PC-3 (cell line): ENCODE measurements around the gene RASSF4. TPM values are rescaled to one million over a fixed set of nuclear protein-coding genes. Genes with fewer than 3 reads are reported as not detected.

Source experiments
- ATAC-seq: fragments of 200-7000 bp; cut with Tn5 transposase; 2 replicates; pipeline ENCODE4 v1.9.1; 2020; ENCODE audit warnings: mild to moderate bottlenecking, moderate library complexity
- BruUV-seq: library from RNA; stranded (reverse); fragments of 400-500 nt; replicated peaks from 2 replicates; lab custom pipeline; 2021; lab: Mats Ljungman, UMichigan
- CTCF ChIA-PET: fragments of 300-600 bp; sonication (Branson Sonifier 250); formaldehyde crosslinking; loops from one replicate; lab custom pipeline; 2022; ENCODE audit warnings: antibody characterized with exemption; lab: Charles Lee
- POLR2A ChIA-PET: fragments of 300-600 bp; sonication (Branson Sonifier 250); formaldehyde crosslinking; loops from one replicate; lab custom pipeline; 2022; ENCODE audit warnings: antibody characterized with exemption; ENCODE audit not compliant: unreplicated experiment; lab: Charles Lee
- DNase-seq: peaks from one replicate; pipeline ENCODE4 v3.0.0-alpha.2; 2015
- H2AFZ ChIP-seq: fragments of 300-600 bp; sonication (generic); 2 replicates; pipeline ENCODE4 v1.6.0; 2016; ENCODE audit warnings: antibody characterized with exemption, low read length
- H3F3A ChIP-seq: fragments of 300-600 bp; sonication (generic); one replicate; pipeline ENCODE4 v1.6.0; 2017; ENCODE audit warnings: antibody characterized with exemption, low read length, control low read depth, mild to moderate bottlenecking; ENCODE audit not compliant: unreplicated experiment
- H3K27ac ChIP-seq: fragments of 300-600 bp; sonication (generic); 2 replicates; pipeline ENCODE4 v1.5.1; 2016; ENCODE audit warnings: mild to moderate bottlenecking, low read length
- H3K27me3 ChIP-seq: fragments of 300-600 bp; sonication (generic); 2 replicates; pipeline ENCODE4 v1.6.1; 2016; ENCODE audit warnings: low read length, mixed read lengths
- H3K36me3 ChIP-seq: fragments of 300-600 bp; sonication (generic); 2 replicates; pipeline ENCODE4 v1.6.1; 2016; ENCODE audit warnings: low read depth, mixed run types, low read length, mixed read lengths
- H3K4me1 ChIP-seq: fragments of 300-600 bp; sonication (generic); 2 replicates; pipeline ENCODE4 v1.5.1; 2016; ENCODE audit warnings: low read length; ENCODE audit not compliant: insufficient read depth
- H3K4me2 ChIP-seq: fragments of 300-600 bp; sonication (generic); 2 replicates; pipeline ENCODE4 v1.6.0; 2016; ENCODE audit warnings: low read length
- H3K4me3 ChIP-seq: fragments of 300-600 bp; sonication (generic); 2 replicates; pipeline ENCODE4 v1.5.1; 2016; ENCODE audit warnings: mild to moderate bottlenecking, low read length, mixed read lengths
- H3K79me2 ChIP-seq: fragments of 300-600 bp; sonication (generic); 2 replicates; pipeline ENCODE4 v1.6.1; 2017; ENCODE audit warnings: low read length, mixed read lengths
- H3K9ac ChIP-seq: fragments of 300-600 bp; sonication (generic); 2 replicates; pipeline ENCODE4 v1.6.0; 2016; ENCODE audit warnings: mild to moderate bottlenecking, low read length
- H3K9me2 ChIP-seq: fragments of 300-600 bp; sonication (generic); replicated peaks from 2 replicates; pipeline ENCODE4 v1.6.1; 2016; ENCODE audit warnings: mixed run types, low read length, mixed read lengths
- H3K9me3 ChIP-seq: fragments of 300-600 bp; sonication (generic); 2 replicates; pipeline ENCODE4 v1.6.1; 2016; ENCODE audit warnings: low read length, mixed read lengths
- H4K20me1 ChIP-seq: fragments of 300-600 bp; sonication (generic); 2 replicates; pipeline ENCODE4 v1.6.1; 2016; ENCODE audit warnings: low read length, mixed read lengths
- CTCF ChIP-seq: fragments of 300-600 bp; sonication (generic); conservative IDR thresholded peaks from 2 replicates; pipeline ENCODE4 v1.5.1; 2017; ENCODE audit warnings: antibody characterized with exemption, low read depth, mild to moderate bottlenecking, low read length
- EZH2 ChIP-seq: fragments of 300-600 bp; sonication (generic); IDR thresholded peaks from one replicate; pipeline ENCODE4 v1.6.1; 2017; ENCODE audit warnings: antibody characterized with exemption, mild to moderate bottlenecking, low read length; ENCODE audit not compliant: unreplicated experiment
- EZH2phosphoT487 ChIP-seq: fragments of 300-600 bp; sonication (generic); IDR thresholded peaks from 2 replicates; pipeline ENCODE4 v1.6.1; 2018; ENCODE audit warnings: mild to moderate bottlenecking, antibody characterized with exemption, low read length, borderline replicate concordance
- intact Hi-C: fragments of 100-400 bp; cut with micrococcal nuclease; formaldehyde crosslinking; loops from 2 replicates; pipeline ENCODE4 v1.9.0; 2023
- total RNA-seq: library from RNA; depleted of rRNA; stranded (reverse); fragments of >200 nt; gene quantifications from 2 replicates; pipeline ENCODE4 v1.2.3, GENCODE V29; 2014

RASSF4 gene
- total RNA-seq, 1 experiment from 2014 or later: 8.7 TPM

GRCh38 chr10:44976352-44977198 is 17.0 kb downstream of the RASSF4 start:
- ATAC-seq: no peak
- no peak for DNase-seq
- no peaks in the 10 kb centered on the region for H3K9me3 ChIP-seq
- H3K27ac ChIP-seq: no peak overlapping the region
- H3K36me3 ChIP-seq: no peaks in the 10 kb centered on the region
- POLR2A ChIA-PET: no interaction called here
- CTCF ChIA-PET: interaction anchor here (0.6 kb wide), 1 partner anchor 44 kb away, joined by 3 read pairs; no protein-coding TSS in a partner anchor
- no TSS peak for BruUV-seq
- no peaks in the 10 kb centered on the region for H3K9me2 ChIP-seq
- H3K4me2 ChIP-seq: peak overlapping the region; percentile 11; the same call in 1 of the 2 replicates
- intact Hi-C loops: no loop called here
- peaks cover under 1% of the 10 kb centered on the region for H3F3A ChIP-seq
- H2AFZ ChIP-seq: no peak overlapping the region
- no peaks in the 10 kb centered on the region for H3K27me3 ChIP-seq
- 0 out of 2 replicates have a peak, but pooled peaks cover 19% of the 10 kb centered on the region for H3K79me2 ChIP-seq
- no peak overlapping the region for H3K9ac ChIP-seq
- H3K4me3 ChIP-seq: no peak overlapping the region
- H3K4me1 ChIP-seq: peaks cover 64% of the 10 kb centered on the region
- no peaks in the 10 kb centered on the region for H4K20me1 ChIP-seq
- TF ChIP-seq EZH2 (no peak), CTCF (no peak), EZH2phosphoT487 (no peak)

GRCh38 chr10:44977287-44978212 is 17.9 kb downstream of the RASSF4 start:
- Histone ChIP-seq H3K4me2 (peak overlapping the region; percentile 79), H2AFZ (no peak overlapping the region), H3K9me3 (no peaks in the 10 kb centered on the region), H3K9ac (no peak overlapping the region), H4K20me1 (no peaks in the 10 kb centered on the region), H3K27me3 (no peaks in the 10 kb centered on the region), H3K36me3 (no peaks in the 10 kb centered on the region), H3K9me2 (no peaks in the 10 kb centered on the region), H3K4me1 (peaks cover 74% of the 10 kb centered on the region), H3K79me2 (0 out of 2 replicates have a peak, but pooled peaks cover 19% of the 10 kb centered on the region), H3F3A (peaks cover 5% of the 10 kb centered on the region), H3K27ac (no peak overlapping the region), H3K4me3 (peak overlapping the region; percentile 56)
- CTCF ChIA-PET: no interaction called here
- DNase-seq (no peak), ATAC-seq (no peak)
- POLR2A ChIA-PET: interaction anchor here (0.9 to 1.7 kb wide), 2 partner anchors 18 to 25 kb away, joined by 4 to 7 read pairs; partner anchors contain the start of gene RASSF4
- TF ChIP-seq CTCF (no peak), EZH2phosphoT487 (no peak), EZH2 (no peak)
- intact Hi-C loops: loop anchor here (2.0 kb wide), 1 partner anchor 31 kb away; no protein-coding TSS in a partner anchor
- BruUV-seq: no TSS peak
